SHP77 treated with DMSO at 0.1 percent for 48 hours (cell line): ENCODE results near the gene DPP6.

ENCODE experiments used
- DNase-seq: peaks from one replicate; lab custom pipeline; 2025; lab: John Stamatoyannopoulos, UW

DPP6 gene

GRCh38 chr7:154832557-154833138 lies 780.5 kb downstream of the DPP6 start:
- DNase-seq = no peak

GRCh38 chr7:154836021-154836448 lies 783.8 kb downstream of the DPP6 start:
- DNase-seq = no peak

DNA sequence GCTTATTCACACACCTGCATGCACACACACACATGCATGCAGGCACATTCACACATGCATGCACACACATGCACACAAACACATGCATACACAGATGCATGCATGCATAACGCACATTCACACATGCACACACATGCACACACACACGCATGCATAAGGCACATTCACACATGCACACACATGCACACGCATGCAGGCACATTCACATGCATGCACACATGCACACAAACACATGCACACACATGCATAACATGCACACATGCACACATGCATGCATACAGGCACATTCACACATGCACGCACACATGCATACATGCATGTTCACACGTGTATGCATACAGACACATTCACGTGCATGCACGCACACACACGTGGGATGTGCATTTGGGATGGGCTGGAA lies 784.9 kb downstream of the DPP6 start:
- no peak for DNase-seq

DNA sequence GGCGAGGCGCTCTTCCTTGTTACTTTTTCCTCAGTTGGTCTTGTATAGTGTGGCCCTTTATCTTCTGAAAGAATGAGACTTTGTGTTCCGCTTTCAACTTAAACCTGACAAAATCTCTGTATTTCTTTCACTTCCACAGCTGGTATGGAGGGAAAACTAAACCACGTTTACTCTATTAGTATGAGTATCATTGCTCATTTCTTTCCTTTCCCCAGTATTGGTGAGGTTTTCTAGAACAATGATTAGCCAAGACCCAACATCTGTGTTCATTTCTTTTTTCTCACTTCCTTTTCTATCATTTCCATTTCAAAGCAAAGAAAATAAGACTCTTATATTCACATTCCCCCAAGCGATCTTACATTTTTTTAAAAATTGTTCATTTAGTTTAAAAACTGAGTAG lies 785.4 kb downstream of the DPP6 start:
- DNase-seq = no peak

GRCh38 chr7:154840086-154840485 lies 787.9 kb downstream of the DPP6 start:
- DNase-seq = no peak

DNA sequence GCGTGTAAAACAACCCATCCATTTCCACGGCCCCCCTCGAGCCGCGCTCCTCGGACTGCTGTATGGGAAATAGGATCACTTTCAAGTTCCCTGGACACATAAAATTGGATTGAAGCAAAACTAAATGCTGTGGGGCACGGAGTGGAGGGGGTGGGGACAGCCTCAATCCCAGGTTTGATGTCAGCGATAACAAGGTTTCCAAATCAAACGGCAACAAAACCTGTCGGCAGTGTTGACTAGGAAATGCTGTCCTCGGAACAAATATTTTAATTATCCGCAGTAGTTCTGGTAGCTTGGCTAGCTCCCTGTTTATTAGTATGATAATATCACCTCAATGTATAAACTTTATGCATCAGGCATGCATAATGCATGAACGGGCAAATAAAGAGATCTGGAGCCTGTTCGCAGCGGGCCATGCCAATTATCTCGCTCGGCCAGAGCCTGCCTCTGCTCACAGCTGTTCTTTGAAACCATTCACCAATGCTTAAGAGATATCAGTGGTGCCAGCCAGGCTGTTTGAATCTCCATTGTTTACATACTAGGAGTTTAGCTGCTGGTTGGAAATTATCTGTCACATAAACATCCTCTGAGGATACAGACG lies 789.6 kb downstream of the DPP6 start:
- DNase-seq = no peak

GRCh38 chr7:154842591-154842990 lies 790.4 kb downstream of the DPP6 start:
- no peak for DNase-seq

DNA sequence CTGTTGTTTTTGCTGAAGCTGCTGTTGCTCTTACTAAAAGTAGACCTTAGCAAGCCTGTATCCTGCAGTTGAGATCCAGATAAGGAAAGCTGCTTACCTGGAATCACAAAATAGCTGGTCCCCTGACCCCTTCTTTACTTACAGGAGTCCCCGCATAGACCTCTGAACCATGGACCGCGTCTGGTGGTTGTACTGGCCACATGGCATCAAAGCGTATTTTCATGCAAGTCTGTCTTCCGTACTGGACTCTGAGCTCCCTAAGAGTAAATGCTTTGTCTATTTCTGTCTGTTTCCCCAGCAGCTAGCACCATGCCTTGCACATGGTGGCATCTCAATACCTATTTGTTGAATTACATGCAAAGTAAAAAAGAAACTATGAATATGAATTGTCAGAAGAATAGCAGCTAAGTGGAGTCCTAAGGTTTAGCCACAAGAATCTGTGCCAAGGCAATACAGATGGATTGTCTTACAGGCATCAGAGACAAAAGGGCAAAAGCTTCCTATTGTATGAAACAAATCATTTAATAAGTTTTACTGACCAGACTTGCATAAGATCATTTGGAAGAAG lies 791.6 kb downstream of the DPP6 start:
- no peak for DNase-seq

GRCh38 chr7:154844499-154844898 lies 792.3 kb downstream of the DPP6 start:
- DNase-seq = no peak

DNA sequence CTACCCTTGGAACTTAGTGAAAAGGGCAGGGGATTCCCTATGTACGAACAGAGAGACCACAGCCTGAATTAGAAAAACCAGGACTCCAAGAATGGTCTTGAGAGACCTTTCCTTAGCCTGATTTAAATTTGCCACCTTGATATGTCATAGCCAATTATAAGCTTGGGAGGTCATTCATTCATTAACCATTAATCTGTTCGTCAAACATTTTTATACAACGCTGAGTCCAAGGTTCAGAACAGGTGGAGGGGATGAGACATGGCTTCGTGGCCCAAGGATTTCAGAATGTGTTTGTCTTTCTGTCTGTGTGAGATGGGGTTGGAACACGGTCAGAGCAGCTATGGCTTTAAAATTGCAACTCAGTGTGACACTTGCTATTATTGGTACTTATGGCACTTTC lies 792.8 kb downstream of the DPP6 start:
- no peak for DNase-seq

DNA sequence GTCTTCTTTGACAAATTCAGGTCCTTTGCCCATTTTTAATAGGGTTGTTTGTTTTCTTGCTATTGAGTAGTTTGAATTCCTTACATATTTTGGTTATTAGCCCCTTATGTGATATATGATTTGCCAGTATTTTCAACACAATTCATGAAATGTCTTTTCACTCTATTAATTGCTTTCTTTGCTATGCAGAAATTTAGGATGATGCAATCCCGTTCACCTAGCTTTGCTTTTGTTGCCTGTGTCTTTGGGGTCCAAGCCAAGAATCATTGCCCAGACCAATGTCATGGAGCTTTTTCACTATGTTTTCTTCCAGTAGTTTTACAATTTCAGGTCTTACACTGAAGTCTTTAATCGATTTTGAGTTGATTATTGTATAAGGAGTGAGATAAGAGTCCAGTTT lies 796.3 kb downstream of the DPP6 start:
- DNase-seq = no peak

DNA sequence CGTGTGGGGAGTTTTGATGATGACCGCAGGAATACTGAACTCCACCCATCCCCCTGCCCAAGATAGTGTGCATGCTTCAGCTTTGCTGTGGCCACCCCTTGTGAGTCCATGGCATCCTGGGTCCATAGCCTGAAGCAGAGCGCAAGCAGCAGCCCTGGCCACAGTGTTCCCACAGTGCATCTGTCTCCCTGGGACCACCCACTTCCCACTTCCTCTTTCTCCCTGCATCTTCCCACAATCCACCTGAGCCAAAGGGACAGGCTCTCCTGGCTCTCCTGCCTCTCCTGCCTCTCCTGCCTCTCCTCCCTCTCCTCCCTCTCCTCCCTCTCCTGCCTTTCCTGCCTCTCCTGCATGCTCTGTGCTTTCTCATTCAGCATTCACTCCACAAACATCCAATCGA lies 800.0 kb downstream of the DPP6 start:
- no peak for DNase-seq

DNA sequence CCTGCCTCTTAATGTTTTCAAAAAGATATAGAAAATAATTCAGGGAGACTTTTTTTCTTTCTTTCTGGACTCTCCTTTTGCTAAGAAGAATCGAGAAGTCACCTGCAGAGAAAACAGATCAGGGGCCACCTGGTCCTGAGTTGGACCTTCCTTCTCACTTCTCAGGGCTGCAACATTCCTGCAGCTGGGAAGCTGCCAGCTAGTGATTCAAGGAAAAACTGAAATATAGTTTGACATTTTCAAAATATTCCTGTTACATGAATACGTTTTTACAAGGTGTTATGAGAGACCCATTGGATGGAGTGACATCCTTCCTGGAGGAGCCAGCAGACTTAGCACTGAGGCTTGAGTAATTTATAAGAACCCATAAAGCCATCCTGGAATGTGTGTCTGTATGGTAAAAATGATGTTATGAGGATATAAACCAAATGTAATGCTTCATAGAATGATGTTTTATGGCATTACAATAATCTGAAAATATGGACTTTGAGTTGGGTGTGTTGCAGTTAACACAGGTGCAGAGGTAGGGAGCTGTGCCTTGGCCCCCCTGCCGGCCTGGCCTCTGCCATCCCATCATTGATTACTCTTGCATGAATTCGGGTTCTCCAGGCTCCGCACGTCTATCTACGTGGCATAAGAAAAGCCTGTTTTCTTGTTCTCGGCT lies 801.0 kb downstream of the DPP6 start:
- no peak for DNase-seq

DNA sequence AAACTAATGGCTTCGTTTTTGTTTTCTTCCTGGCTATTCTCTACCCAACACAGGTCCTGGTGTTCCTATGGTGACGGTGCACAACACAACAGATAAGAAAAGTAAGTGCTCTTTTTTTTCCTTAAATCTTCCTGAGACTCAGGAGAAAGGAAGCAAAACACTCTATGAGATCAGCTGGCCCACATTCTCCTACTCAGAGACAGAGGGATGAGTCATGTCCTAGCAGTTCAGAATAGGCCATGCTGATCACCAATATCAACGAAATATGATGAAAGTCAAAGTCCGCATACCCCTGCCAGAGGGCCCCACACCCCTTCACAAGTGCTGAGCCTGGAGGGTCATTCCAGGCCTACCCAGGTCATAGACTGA lies 801.5 kb downstream of the DPP6 start:
- DNase-seq = no peak

DNA sequence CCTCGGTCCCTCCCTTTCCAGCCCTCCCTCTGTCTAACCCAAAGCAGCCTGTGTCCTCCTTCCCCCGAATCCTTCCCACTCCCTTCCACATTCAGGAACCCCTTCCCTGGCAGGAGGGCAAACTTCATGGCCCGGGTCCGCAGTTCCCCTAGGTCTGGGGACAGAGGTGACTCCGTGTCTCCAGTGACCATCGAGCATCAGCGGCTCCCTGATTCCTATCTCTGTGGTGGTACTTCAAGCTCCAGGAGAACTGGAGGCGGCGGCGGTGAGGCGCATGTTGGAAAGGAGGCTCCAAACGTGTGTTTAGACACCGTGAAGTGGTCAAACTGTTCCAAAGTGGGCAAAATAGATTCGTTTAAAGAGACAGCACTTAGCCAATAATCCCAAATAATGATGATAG lies 802.6 kb downstream of the DPP6 start:
- no peak for DNase-seq

- no peak for DNase-seq
Measured at GRCh38 chr7:154855366-154855765, 803.2 kb downstream of the DPP6 start.

DNA sequence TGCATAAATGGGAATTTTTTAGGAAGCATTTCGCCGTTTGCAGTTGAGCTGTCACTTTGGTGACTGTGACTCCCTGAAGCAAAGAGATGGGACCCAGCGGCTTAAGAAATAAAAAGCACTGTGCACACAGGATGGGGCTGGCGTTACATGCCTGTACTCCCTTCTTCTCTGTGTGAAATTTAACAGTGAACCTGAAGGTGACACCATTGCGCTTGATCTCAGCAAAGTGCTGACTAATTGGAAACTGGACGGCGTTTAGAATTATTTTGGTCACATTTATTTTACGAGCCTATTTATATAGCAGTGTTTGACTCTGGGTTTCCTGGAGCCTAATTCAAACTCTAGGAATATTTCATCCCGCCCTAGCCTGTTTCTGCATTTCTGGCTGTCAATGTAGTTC lies 804.5 kb downstream of the DPP6 start:
- no peak for DNase-seq

DNA sequence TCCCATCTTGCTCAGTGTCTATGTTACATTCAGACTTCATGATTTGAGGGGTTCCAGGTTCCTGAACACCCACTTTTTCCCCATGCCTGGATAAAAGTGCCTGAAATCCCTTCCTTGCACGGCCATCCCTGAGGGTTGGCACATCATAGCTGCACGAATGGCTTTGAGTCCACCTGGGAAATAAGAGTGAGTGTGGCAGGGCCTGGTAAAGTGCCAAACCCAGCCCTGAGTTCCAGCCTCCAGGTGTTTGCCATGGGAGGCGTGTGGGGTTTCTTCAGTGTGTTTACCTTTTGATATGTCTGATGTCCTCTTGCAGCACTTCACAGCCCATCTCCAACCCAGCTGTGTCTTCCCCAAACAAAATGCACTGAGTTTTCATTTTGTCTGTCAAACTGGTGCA lies 805.0 kb downstream of the DPP6 start:
- DNase-seq = no peak

DNA sequence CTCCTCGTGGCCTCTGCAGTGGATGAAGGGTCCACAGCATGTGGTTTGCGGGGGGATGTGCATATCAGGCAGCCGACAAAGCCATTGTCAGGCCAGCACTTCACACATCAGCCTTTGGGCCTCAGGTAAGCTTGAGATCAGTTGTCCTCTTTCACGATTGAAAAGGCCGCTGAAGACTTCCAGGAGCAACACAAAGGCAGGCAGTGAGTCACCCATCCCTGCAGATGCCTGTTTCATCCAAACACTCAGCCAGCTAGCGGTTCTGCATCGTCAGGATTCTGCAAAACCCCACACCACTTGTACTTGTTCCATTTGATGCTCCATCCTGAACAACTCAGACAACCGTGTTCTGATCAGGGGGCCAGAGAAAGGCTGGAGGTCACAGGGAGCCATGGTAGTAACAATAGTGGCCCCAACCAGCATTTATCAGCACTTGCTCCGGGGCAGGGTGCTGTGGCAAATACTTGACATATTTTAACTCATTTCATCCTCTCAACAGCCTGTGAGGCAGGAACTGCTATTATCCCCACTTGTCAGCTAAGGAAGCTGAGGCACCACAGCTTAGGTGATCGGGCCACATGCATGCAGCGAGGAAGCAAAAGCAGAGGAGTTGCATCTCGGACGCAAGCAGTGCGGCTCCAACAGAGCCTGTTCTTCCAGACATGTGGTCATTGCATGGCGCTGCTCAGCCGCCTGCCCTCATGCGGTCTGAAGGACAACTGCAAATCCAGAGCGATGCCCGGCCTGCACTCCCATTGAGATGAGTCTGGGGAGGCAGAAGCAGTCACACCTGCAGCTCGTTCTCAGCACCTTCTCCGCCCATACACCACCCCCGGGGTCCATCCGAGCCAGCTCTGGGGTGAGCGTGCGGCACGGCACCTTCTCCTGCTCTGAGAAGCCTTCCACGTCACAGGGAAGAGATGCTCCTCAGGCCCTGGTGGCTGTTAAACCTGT lies 805.8 kb downstream of the DPP6 start:
- no peak for DNase-seq

GRCh38 chr7:154858836-154859537 lies 806.8 kb downstream of the DPP6 start:
- no peak for DNase-seq

GRCh38 chr7:154859747-154860620 lies 807.8 kb downstream of the DPP6 start:
- DNase-seq = no peak
